Fibroblast of pulmonary artery (primary cell): ENCODE data around the gene PRKAG2.

Experiments used
- DNase-seq: peaks from one replicate; pipeline ENCODE4 v3.0.0-alpha.2; 2010; ENCODE audit warnings: low read depth
- H3K4me3 ChIP-seq: replicated peaks from 2 replicates; pipeline ENCODE4 v1.5.1; 2011; ENCODE audit warnings: low read depth, mild to moderate bottlenecking, control low read depth, low read length, moderate library complexity
- CTCF ChIP-seq: IDR thresholded peaks from 2 replicates; pipeline ENCODE4 v1.5.1; 2011; ENCODE audit warnings: mild to moderate bottlenecking, control low read depth, low read length, inconsistent platforms; ENCODE audit errors: missing control alignments

PRKAG2 gene

GRCh38 chr7:151822541-151823181 is 54.3 kb downstream of the PRKAG2 start:
- no peak for DNase-seq
- no peak for TF ChIP-seq CTCF
- H3K4me3 ChIP-seq = no peak overlapping the region

GRCh38 chr7:151821806-151822540 is 54.9 kb downstream of the PRKAG2 start:
- DNase-seq = no peak
- no peak for TF ChIP-seq CTCF
- no peak overlapping the region for H3K4me3 ChIP-seq

- DNase-seq = no peak
- no peak overlapping the region for H3K4me3 ChIP-seq
- TF ChIP-seq CTCF = no peak
Observed at GRCh38 chr7:151821226-151821625, 55.7 kb downstream of the PRKAG2 start.

GRCh38 chr7:151820491-151821105 is 56.3 kb downstream of the PRKAG2 start:
- no peak for DNase-seq
- no peak for TF ChIP-seq CTCF
- no peak overlapping the region for H3K4me3 ChIP-seq

- TF ChIP-seq CTCF = no peak
- no peak overlapping the region for H3K4me3 ChIP-seq
- no peak for DNase-seq
Observed at GRCh38 chr7:151819866-151820265, 57.0 kb downstream of the PRKAG2 start.

GRCh38 chr7:151818674-151819519 is 58.0 kb downstream of the PRKAG2 start:
- TF ChIP-seq CTCF = no peak
- no peak overlapping the region for H3K4me3 ChIP-seq
- no peak for DNase-seq
